Calu3 (cell line): ENCODE results near the gene PLLP. TPM values are rescaled to one million over a fixed set of nuclear protein-coding genes. Genes with fewer than 3 reads are reported as not detected.

Source experiments
- BruUV-seq: library from RNA; stranded (reverse); fragments of 400-500 nt; replicated peaks from 2 replicates; lab custom pipeline; 2021; lab: Mats Ljungman, UMichigan
- CTCF ChIA-PET: fragments of 300-600 bp; sonication (Branson Sonifier 250); formaldehyde crosslinking; loops from one replicate; lab custom pipeline; 2022; ENCODE audit warnings: antibody characterized with exemption; lab: Charles Lee
- DNase-seq: peaks from one replicate; pipeline ENCODE4 v3.0.0; 2022
- H3K27ac Mint-ChIP-seq: one replicate; pipeline ENCODE4 v1.8.0; 2022; ENCODE audit warnings: mixed read lengths; ENCODE audit not compliant: unreplicated experiment
- H3K27me3 Mint-ChIP-seq: one replicate; pipeline ENCODE4 v1.8.0; 2022; ENCODE audit warnings: mixed read lengths; ENCODE audit not compliant: unreplicated experiment
- H3K36me3 Mint-ChIP-seq: one replicate; pipeline ENCODE4 v1.8.0; 2022; ENCODE audit warnings: mild to moderate bottlenecking, moderate library complexity, mixed read lengths; ENCODE audit not compliant: insufficient read depth, unreplicated experiment
- H3K4me1 Mint-ChIP-seq: one replicate; pipeline ENCODE4 v1.8.0; 2022; ENCODE audit warnings: mild to moderate bottlenecking, low read depth, mixed read lengths; ENCODE audit not compliant: unreplicated experiment
- H3K4me3 Mint-ChIP-seq: one replicate; pipeline ENCODE4 v1.8.0; 2022; ENCODE audit warnings: mild to moderate bottlenecking, low read depth, moderate library complexity, mixed read lengths; ENCODE audit not compliant: unreplicated experiment
- H3K9me3 Mint-ChIP-seq: one replicate; pipeline ENCODE4 v1.8.0; 2022; ENCODE audit warnings: low read depth, mixed read lengths; ENCODE audit not compliant: unreplicated experiment
- intact Hi-C: fragments of 100-400 bp; cut with micrococcal nuclease; formaldehyde crosslinking; loops from one replicate; pipeline ENCODE4 v1.10.0; 2022; ENCODE audit not compliant: unreplicated experiment
- total RNA-seq: library from RNA; stranded (reverse); gene quantifications from 2 replicates; pipeline ENCODE4 v1.2.3, GENCODE V29; 2022
- TF ChIP-seq, protein P1 (sequence below): fragments of 200-600 bp; IDR thresholded peaks from one replicate; pipeline ENCODE4 v1.8.0; 2022; ENCODE audit warnings: antibody characterized with exemption; ENCODE audit not compliant: unreplicated experiment

The PLLP gene
- total RNA-seq, 1 experiment from 2014 or later = 38.3 TPM

DNA sequence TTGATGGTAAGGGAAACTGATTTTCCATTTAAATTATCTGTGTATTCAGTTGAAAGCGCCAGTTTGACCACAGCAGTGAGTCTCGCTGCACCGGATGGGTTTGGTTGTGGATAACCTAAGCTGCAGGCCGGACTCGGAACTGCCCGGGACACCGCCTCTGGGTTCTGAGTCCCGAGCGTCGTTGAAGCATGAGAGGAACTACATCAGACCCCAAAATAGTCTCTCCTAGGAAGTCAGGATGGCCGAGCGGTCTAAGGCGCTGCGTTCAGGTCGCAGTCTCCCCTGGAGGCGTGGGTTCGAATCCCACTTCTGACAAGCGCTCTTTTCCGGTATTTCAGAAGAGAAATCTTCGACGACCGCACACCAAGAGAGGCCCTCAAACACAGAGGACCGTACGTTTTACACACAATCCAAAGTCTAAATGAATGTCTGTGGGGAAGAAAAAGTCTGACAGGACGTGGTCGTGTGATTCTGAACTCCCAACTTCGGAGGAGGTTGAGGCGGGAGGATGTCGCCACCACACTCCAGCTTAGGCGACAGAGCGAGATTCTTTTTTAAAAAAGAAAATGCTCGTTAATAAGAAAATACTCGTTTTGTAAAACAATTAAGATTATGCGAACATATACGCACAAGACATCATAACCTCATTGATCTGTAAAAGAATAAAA, 15.4 kb upstream of the PLLP start:
- intact Hi-C loops = loop anchor here (1.0 to 5.0 kb wide), 9 partner anchors 42 to 221 kb away; partner anchors contain the start of gene CPNE2
- peaks cover 23% of the 10 kb centered on the region for H3K4me1 Mint-ChIP-seq
- peak; percentile 93 for DNase-seq
- BruUV-seq = no TSS peak
- H3K27ac Mint-ChIP-seq = no peak overlapping the region
- H3K27me3 Mint-ChIP-seq = no peaks in the 10 kb centered on the region
- H3K36me3 Mint-ChIP-seq = peaks cover 10% of the 10 kb centered on the region
- H3K9me3 Mint-ChIP-seq = no peaks in the 10 kb centered on the region
- TF ChIP-seq, protein P1, sequence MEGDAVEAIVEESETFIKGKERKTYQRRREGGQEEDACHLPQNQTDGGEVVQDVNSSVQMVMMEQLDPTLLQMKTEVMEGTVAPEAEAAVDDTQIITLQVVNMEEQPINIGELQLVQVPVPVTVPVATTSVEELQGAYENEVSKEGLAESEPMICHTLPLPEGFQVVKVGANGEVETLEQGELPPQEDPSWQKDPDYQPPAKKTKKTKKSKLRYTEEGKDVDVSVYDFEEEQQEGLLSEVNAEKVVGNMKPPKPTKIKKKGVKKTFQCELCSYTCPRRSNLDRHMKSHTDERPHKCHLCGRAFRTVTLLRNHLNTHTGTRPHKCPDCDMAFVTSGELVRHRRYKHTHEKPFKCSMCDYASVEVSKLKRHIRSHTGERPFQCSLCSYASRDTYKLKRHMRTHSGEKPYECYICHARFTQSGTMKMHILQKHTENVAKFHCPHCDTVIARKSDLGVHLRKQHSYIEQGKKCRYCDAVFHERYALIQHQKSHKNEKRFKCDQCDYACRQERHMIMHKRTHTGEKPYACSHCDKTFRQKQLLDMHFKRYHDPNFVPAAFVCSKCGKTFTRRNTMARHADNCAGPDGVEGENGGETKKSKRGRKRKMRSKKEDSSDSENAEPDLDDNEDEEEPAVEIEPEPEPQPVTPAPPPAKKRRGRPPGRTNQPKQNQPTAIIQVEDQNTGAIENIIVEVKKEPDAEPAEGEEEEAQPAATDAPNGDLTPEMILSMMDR = peak; percentile 23
- CTCF ChIA-PET = interaction anchor here (0.6 to 5.0 kb wide), 14 partner anchors 15 to 220 kb away, joined by 3 to 80 read pairs (median 5); partner anchors contain the start of genes ARL2BP, CX3CL1 and PLLP
- H3K4me3 Mint-ChIP-seq = no peak overlapping the region

DNA sequence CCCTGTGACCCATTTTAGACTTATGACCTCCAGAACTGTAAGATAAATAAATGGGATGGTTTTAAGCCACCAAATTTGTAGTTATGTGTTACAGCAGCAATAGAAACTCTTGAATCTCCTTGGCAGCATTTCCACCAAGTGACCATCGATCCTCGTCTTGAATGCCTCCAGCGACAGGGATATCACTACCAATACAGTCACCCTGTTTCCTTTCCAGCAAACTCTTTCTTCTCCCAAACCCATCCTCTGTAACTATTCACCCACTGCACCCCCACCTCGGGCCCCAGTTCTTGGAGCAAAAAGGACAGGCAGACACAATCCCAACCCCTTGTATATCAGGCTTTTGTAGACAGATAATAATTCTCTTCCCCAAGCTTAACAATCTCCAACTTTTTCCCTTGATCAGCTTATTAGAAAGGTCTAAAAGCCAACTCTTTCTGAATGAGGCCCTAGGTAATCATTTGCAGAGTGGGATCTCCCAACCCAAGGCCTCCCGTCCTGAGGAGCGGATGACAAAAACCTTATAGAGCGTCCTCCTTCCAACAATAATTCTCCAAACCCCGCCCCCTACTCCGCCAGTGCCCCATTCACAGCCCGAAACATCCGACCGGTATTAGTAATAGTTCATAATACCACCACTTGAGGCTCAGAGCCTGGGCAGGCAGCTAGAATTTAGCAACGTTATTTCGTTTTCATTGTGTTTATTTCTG, 14.7 kb upstream of the PLLP start:
- peaks cover 5% of the 10 kb centered on the region for H3K36me3 Mint-ChIP-seq
- BruUV-seq = no TSS peak
- peaks cover 19% of the 10 kb centered on the region for H3K4me1 Mint-ChIP-seq
- H3K4me3 Mint-ChIP-seq = no peak overlapping the region
- H3K9me3 Mint-ChIP-seq = no peaks in the 10 kb centered on the region
- CTCF ChIA-PET = interaction anchor here (1.1 to 2.9 kb wide), 5 partner anchors 14 to 123 kb away, joined by 3 to 45 read pairs (median 9); partner anchors contain the start of genes ARL2BP, CX3CL1 and PLLP
- peak; percentile 73 for DNase-seq
- TF ChIP-seq, protein P1 = no peak
- intact Hi-C loops = loop anchor here (2.0 to 5.0 kb wide), 2 partner anchors 46 to 207 kb away; partner anchors contain the start of gene CPNE2
- H3K27ac Mint-ChIP-seq = no peak overlapping the region
- H3K27me3 Mint-ChIP-seq = no peaks in the 10 kb centered on the region

DNA sequence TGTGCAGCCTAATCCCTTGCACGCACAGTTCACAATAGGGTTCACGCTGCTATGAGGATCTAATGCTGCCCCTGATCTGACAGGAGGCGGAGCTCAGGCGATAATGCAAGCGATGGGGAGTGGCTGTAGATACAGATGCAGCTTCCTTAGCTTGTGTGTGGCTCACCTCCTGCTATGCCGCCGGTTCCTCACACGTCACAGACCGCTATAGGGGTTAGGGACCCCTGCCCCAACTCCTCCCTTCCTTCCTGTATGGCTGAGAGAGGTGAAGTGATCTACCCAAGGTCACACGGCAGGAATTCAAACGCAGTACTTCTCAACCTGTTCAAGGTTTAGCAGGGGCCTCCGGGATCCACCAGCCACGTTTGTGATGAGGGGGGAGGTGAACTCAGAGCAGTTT, 13.4 kb upstream of the PLLP start:
- H3K4me3 Mint-ChIP-seq = no peak overlapping the region
- CTCF ChIA-PET = no interaction called here

More for the DNA sequence above, 13.4 kb upstream of the PLLP start:
- Mint-ChIP-seq H3K27ac (no peak overlapping the region), H3K36me3 (no peaks in the 10 kb centered on the region), H3K27me3 (no peaks in the 10 kb centered on the region), H3K4me1 (peaks cover 6% of the 10 kb centered on the region), H3K9me3 (no peaks in the 10 kb centered on the region)
- no TSS peak for BruUV-seq
- no peak for DNase-seq
- intact Hi-C loops = loop anchor here (2.0 to 5.0 kb wide), 2 partner anchors 45 to 206 kb away; partner anchors contain the start of gene CPNE2
- TF ChIP-seq, protein P1 = no peak
